Lung (tissue), 12 donors: ENCODE measurements around the gene CHRNG. TPM values are rescaled to one million over a fixed set of nuclear protein-coding genes. Genes with fewer than 3 reads are reported as not detected.

Source experiments
- ATAC-seq: fragments of 200-7000 bp; cut with Tn5 transposase; one replicate; pipeline ENCODE4 v1.9.1; 2020; ENCODE audit warnings: moderate number of reproducible peaks; ENCODE audit not compliant: insufficient read depth, low FRiP score
- DNase-seq, 3 donors: peaks; one replicate each; pipeline ENCODE4 v3.0.0-alpha.2; 2013 to 2017
- H3K27ac ChIP-seq, 2 donors: one replicate each; pipeline ENCODE4 v1.5.1; 2013; ENCODE audit warnings: mild to moderate bottlenecking in 2 of 2, moderate library complexity in 2 of 2, control low read depth in 1 of 2, inconsistent platforms in 1 of 2, low read depth in 1 of 2, low read length in 1 of 2
- H3K27me3 ChIP-seq, 3 donors: one replicate each; pipeline ENCODE4 v1.5.1; 2013; ENCODE audit warnings: low read length in 2 of 3; ENCODE audit not compliant: control insufficient read depth in 3 of 3, insufficient read depth in 3 of 3
- H3K36me3 ChIP-seq, 4 donors: one replicate each; pipeline ENCODE4 v1.5.1; 2013; ENCODE audit warnings: low read length in 4 of 4, mild to moderate bottlenecking in 1 of 4, moderate library complexity in 1 of 4; ENCODE audit not compliant: control insufficient read depth in 4 of 4, insufficient read depth in 4 of 4
- H3K4me1 ChIP-seq, 5 donors: one replicate each; pipeline ENCODE4 v1.5.1; 2013; ENCODE audit warnings: low read length in 5 of 5, mild to moderate bottlenecking in 2 of 5, moderate library complexity in 1 of 5; ENCODE audit not compliant: control insufficient read depth in 5 of 5, insufficient read depth in 5 of 5
- H3K4me3 ChIP-seq: one replicate; pipeline ENCODE4 v1.5.1; 2013; ENCODE audit warnings: mild to moderate bottlenecking, control low read depth, moderate library complexity
- H3K9ac ChIP-seq, 2 donors: one replicate each; pipeline ENCODE4 v1.5.1; 2013; ENCODE audit warnings: low read length in 2 of 2, control low read depth in 1 of 2; ENCODE audit not compliant: insufficient read depth in 1 of 2
- H3K9me3 ChIP-seq, 4 donors: one replicate each; pipeline ENCODE4 v1.5.1; 2013; ENCODE audit warnings: low read length in 3 of 4, mild to moderate bottlenecking in 1 of 4, moderate library complexity in 1 of 4; ENCODE audit not compliant: control insufficient read depth in 4 of 4, insufficient read depth in 3 of 4
- WGBS, 2 donors: extraction: QIAGEN DNeasy Blood & Tissue Kit; methylation state at CpG; one replicate each; pipeline ENCODE4 v1.1.7; 2013; 5-methylcytosine and 5-hydroxymethylcytosine counted together
- polyA plus RNA-seq, 2 donors: library from polyadenylated mRNA; stranded (reverse); fragments of 200-250 nt; gene quantifications; one replicate each; pipeline ENCODE4 v1.2.1, GENCODE V29; 2013
- total RNA-seq, 2 donors: library from RNA; depleted of rRNA in 1 of 2; stranded (reverse); fragments of >200 nt in 1 of 2; gene quantifications; one replicate each; pipeline ENCODE4 v1.2.1, GENCODE V29; 2014 to 2021
- TF ChIP-seq, protein P1 (sequence below): IDR thresholded peaks from 2 replicates; pipeline ENCODE4 v1.5.1; 2012; ENCODE audit warnings: mild to moderate bottlenecking; ENCODE audit errors: control extremely low read depth, extremely low read depth
- donor health status: control.
- donor health status: control.
- donor health status: Bipolar disorder and iron deficiency.
- donor health status: healthy.
- donor health status: DM: yes; HTN: yes; CAD: no.

Gene CHRNG
- total and polyA plus RNA-seq, 4 donors: not detected

DNA sequence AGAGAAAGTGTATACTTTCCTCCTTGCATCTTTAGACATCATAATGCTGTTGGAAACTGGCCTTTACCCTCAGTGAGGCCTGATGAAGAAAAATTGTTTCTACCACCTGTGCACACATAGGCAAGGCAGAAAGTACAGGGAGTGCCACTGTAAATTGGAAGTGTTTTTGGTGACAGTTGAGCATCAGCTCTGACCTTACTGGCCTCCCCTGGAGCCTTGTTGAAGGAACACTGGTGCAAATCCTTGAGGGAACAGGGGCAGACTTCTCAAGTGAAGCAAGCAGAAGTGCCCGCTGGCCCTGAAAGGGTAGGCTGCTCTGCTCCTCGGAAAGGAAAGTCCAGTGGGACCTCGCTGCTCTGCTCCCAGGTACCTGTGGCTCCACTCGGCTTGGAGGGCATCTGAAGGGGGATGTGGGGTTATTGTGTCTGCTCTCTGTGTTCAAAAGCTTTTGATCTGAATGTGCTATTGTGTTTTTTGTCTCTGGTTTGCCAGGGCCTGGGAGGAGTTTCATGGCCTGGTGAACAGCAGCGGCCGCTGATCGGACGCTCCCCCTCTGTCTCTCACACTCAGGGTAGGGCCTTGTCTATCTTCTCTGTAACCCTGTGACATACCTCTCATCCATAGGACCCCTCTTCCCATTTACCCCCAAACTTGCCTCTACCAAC lies 34.4 kb downstream of the CHRNG start:
- H3K27ac ChIP-seq: no peak overlapping the region
- peaks cover 16 to 31% (median 27%) of the 10 kb centered on the region in 4 donors for H3K36me3 ChIP-seq
- H3K9me3 ChIP-seq: no peaks in the 10 kb centered on the region
- WGBS, 2 donors: 92 to 98% methylated on average over 8 of the region's 8 CpGs
- ATAC-seq (no peak), DNase-seq (no peak)
- no peak overlapping the region for H3K9ac ChIP-seq
- peaks cover 0 to 18% (median 0%) of the 10 kb centered on the region in 5 donors for H3K4me1 ChIP-seq
- H3K27me3 ChIP-seq: no peaks in the 10 kb centered on the region
- TF ChIP-seq, protein P1, sequence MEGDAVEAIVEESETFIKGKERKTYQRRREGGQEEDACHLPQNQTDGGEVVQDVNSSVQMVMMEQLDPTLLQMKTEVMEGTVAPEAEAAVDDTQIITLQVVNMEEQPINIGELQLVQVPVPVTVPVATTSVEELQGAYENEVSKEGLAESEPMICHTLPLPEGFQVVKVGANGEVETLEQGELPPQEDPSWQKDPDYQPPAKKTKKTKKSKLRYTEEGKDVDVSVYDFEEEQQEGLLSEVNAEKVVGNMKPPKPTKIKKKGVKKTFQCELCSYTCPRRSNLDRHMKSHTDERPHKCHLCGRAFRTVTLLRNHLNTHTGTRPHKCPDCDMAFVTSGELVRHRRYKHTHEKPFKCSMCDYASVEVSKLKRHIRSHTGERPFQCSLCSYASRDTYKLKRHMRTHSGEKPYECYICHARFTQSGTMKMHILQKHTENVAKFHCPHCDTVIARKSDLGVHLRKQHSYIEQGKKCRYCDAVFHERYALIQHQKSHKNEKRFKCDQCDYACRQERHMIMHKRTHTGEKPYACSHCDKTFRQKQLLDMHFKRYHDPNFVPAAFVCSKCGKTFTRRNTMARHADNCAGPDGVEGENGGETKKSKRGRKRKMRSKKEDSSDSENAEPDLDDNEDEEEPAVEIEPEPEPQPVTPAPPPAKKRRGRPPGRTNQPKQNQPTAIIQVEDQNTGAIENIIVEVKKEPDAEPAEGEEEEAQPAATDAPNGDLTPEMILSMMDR: no peak
- no peak overlapping the region for H3K4me3 ChIP-seq

GRCh38 chr2:232574674-232575403 lies 35.3 kb downstream of the CHRNG start:
- Histone ChIP-seq H3K9ac (no peak overlapping the region), H3K27me3 (no peaks in the 10 kb centered on the region), H3K27ac (no peak overlapping the region), H3K4me3 (no peak overlapping the region), H3K9me3 (no peaks in the 10 kb centered on the region), H3K36me3 (peaks cover 7 to 22% (median 20%) of the 10 kb centered on the region in 4 donors), H3K4me1 (peaks cover 0 to 19% (median 0%) of the 10 kb centered on the region in 5 donors)
- DNase-seq (no peak), ATAC-seq (no peak)
- TF ChIP-seq, protein P1: no peak
- WGBS, 2 donors: 88 to 91% methylated on average over 5 of the region's 5 CpGs

- TF ChIP-seq, protein P1: no peak
- Histone ChIP-seq H3K36me3 (peaks cover 7 to 22% (median 18%) of the 10 kb centered on the region in 4 donors), H3K4me1 (peaks cover 0 to 24% (median 0%) of the 10 kb centered on the region in 5 donors), H3K4me3 (no peak overlapping the region), H3K9ac (no peak overlapping the region), H3K27me3 (no peaks in the 10 kb centered on the region), H3K27ac (no peak overlapping the region), H3K9me3 (no peaks in the 10 kb centered on the region)
- 96 to 100% methylated on average over 1 of the region's 1 CpG for WGBS, 2 donors
- no peak for DNase-seq
- no peak for ATAC-seq
Observed at GRCh38 chr2:232575404-232575746, 35.9 kb downstream of the CHRNG start.
